Effector CD8-positive, alpha-beta T cell (primary cell): ENCODE results near the gene AZGP1.
"Not testable (repeated sequence)": the region's sequence is repeated elsewhere in the genome, so short reads cannot be mapped to it uniquely, and the experiment has no call there.

Experiments
- DNase-seq: peaks from one replicate; lab custom pipeline; 2025; lab: John Stamatoyannopoulos, UW

Gene AZGP1

GRCh38 chr7:99952649-99953048 lies 23.2 kb downstream of the AZGP1 start:
- DNase-seq: not testable (repeated sequence)

- not testable (repeated sequence) for DNase-seq
These were observed 25.0 kb downstream of the AZGP1 start for GRCh38 chr7:99950819-99951218.

GRCh38 chr7:99949645-99950228 lies 26.1 kb downstream of the AZGP1 start:
- no peak for DNase-seq

- DNase-seq: no peak
These were observed 28.2 kb downstream of the AZGP1 start for GRCh38 chr7:99947608-99948007.

- no peak for DNase-seq
These were observed 31.2 kb downstream of the AZGP1 start for GRCh38 chr7:99944497-99945070.

GRCh38 chr7:99943641-99944496 lies 32.0 kb downstream of the AZGP1 start:
- DNase-seq: no peak

GRCh38 chr7:99938296-99938695 lies 37.5 kb downstream of the AZGP1 start:
- DNase-seq: no peak

GRCh38 chr7:99935009-99935408 lies 40.8 kb downstream of the AZGP1 start:
- DNase-seq: not testable (repeated sequence)

- DNase-seq: no peak
These were observed 45.5 kb downstream of the AZGP1 start for GRCh38 chr7:99930376-99930775.

- no peak for DNase-seq
These were observed 46.1 kb downstream of the AZGP1 start for GRCh38 chr7:99929730-99930053.

- DNase-seq: peak; percentile 2
These were observed 46.7 kb downstream of the AZGP1 start, which contains the start of gene GJC3 for GRCh38 chr7:99928994-99929729. TSS of gene GJC3 (minus strand) at chr7:99929620. CDS start at chr7:99929620, 0 bp downstream.

GRCh38 chr7:99928188-99928587 lies 47.6 kb downstream of the AZGP1 start:
- no peak for DNase-seq

- no peak for DNase-seq
These were observed 48.3 kb downstream of the AZGP1 start for GRCh38 chr7:99927536-99927935.

GRCh38 chr7:99926321-99926720 lies 49.5 kb downstream of the AZGP1 start:
- no peak for DNase-seq

GRCh38 chr7:99923200-99923599 lies 52.6 kb downstream of the AZGP1 start:
- no peak for DNase-seq

GRCh38 chr7:99920149-99920548 lies 55.7 kb downstream of the AZGP1 start:
- DNase-seq: no peak

- no peak for DNase-seq
These were observed 56.1 kb downstream of the AZGP1 start for GRCh38 chr7:99919814-99920112.

- peak; percentile 77 for DNase-seq
These were observed 56.6 kb downstream of the AZGP1 start, which contains the start of gene TRIM4 for GRCh38 chr7:99918959-99919813. TSS of gene TRIM4 (minus strand) at chr7:99919530. CDS start at chr7:99919401, 129 bp downstream.
